GM18498 (cell line): Measurements from ENCODE around the gene IDI1.
"Not testable (repeated sequence)": the region's sequence is repeated elsewhere in the genome, so short reads cannot be mapped to it uniquely, and the experiment has no call there.

Experiments used
- ATAC-seq: cut with Tn5 transposase; IDR thresholded peaks from one replicate; pipeline ENCODE4 v1.9.1; 2021; ENCODE audit warnings: mild to moderate bottlenecking, moderate library complexity; ENCODE audit not compliant: unreplicated experiment

IDI1 gene

GRCh38 chr10:1036341-1036791, 12.6 kb downstream of the IDI1 start:
- ATAC-seq = peak; percentile 52

- no peak for ATAC-seq
Measured at GRCh38 chr10:1035201-1035600, 13.7 kb downstream of the IDI1 start.

- ATAC-seq = no peak
Measured at GRCh38 chr10:1034758-1035157, 14.2 kb downstream of the IDI1 start.

GRCh38 chr10:1033601-1034000, 15.3 kb downstream of the IDI1 start:
- no peak for ATAC-seq

GRCh38 chr10:1029838-1030237, 19.1 kb downstream of the IDI1 start:
- ATAC-seq = no peak

GRCh38 chr10:1026578-1026977, 22.3 kb downstream of the IDI1 start:
- no peak for ATAC-seq

- no peak for ATAC-seq
Measured at GRCh38 chr10:1025683-1026082, 23.2 kb downstream of the IDI1 start, which contains the start of gene IDI2. Gene IDI2 (minus strand): TSS chr10:1025859. CDS start chr10:1024723, 1,136 bp downstream.

- ATAC-seq = no peak
Measured at GRCh38 chr10:1024103-1024502, 24.8 kb downstream of the IDI1 start.

- no peak for ATAC-seq
Measured at GRCh38 chr10:1022413-1022812, 26.5 kb downstream of the IDI1 start.

GRCh38 chr10:1020958-1021357, 28.0 kb downstream of the IDI1 start:
- no peak for ATAC-seq

GRCh38 chr10:1020460-1020859, 28.5 kb downstream of the IDI1 start:
- ATAC-seq = no peak

- no peak for ATAC-seq
Measured at GRCh38 chr10:1019362-1019761, 29.6 kb downstream of the IDI1 start.

GRCh38 chr10:1015688-1016087, 33.2 kb downstream of the IDI1 start:
- no peak for ATAC-seq

GRCh38 chr10:1011696-1012095, 37.2 kb downstream of the IDI1 start:
- no peak for ATAC-seq

GRCh38 chr10:1010703-1011102, 38.2 kb downstream of the IDI1 start:
- ATAC-seq = no peak

- ATAC-seq = not testable (repeated sequence)
Measured at GRCh38 chr10:1009947-1010346, 39.0 kb downstream of the IDI1 start.

GRCh38 chr10:1009071-1009494, 39.8 kb downstream of the IDI1 start:
- no peak for ATAC-seq

GRCh38 chr10:1007583-1007982, 41.3 kb downstream of the IDI1 start:
- no peak for ATAC-seq

GRCh38 chr10:1006573-1006972, 42.3 kb downstream of the IDI1 start:
- no peak for ATAC-seq

- ATAC-seq = no peak
Measured at GRCh38 chr10:1003884-1004670, 44.8 kb downstream of the IDI1 start.

- no peak for ATAC-seq
Measured at GRCh38 chr10:1002425-1003006, 46.4 kb downstream of the IDI1 start.

- ATAC-seq = no peak
Measured at GRCh38 chr10:997266-998022, 51.5 kb downstream of the IDI1 start.
